Measurements from ENCODE around the gene HOOK1.

GRCh38 chr1:59788825-59789224 is 25.9 kb upstream of the HOOK1 start:
- TF ChIP-seq EZH2 (IDR thresholded peaks at IDR 0.05) (no peak), POLR2AphosphoS5 (IDR thresholded peaks at IDR 0.05; ENCODE audit: borderline replicate concordance, low read depth, low read length) (no peak), FOXP2 (optimal IDR thresholded peaks at IDR 0.05; ENCODE audit: control extremely low read depth, extremely low read length, insufficient read depth) (no peak)
